A549 (cell line): ENCODE data around the gene ATP8B4. TPM values are rescaled to one million over a fixed set of nuclear protein-coding genes. Genes with fewer than 3 reads are reported as not detected.

ENCODE experiments used
- ATAC-seq, 2 experiments: fragments of 200-7000 bp in 1 of 2; fragments of >200 bp in 1 of 2; cut with Nextera tagmentation in 1 of 2; cut with Tn5 transposase in 1 of 2; 3 replicates each; pipeline versions ENCODE4 v1.8.0 to v1.9.1; 2018 to 2020; ENCODE audit warnings: mild to moderate bottlenecking in 1 of 2, moderate library complexity in 1 of 2
- CTCF ChIA-PET: fragments of 300-600 bp; sonication (Branson Sonifier 250); formaldehyde crosslinking; extraction: SDS; loops from one replicate; lab custom pipeline; 2021; ENCODE audit warnings: antibody characterized with exemption, inconsistent platforms; lab: Yijun Ruan, JAX
- POLR2A ChIA-PET: fragments of 350-600 bp; formaldehyde crosslinking; extraction: SDS; loops from one replicate; lab custom pipeline; 2021; ENCODE audit warnings: antibody characterized with exemption, inconsistent platforms; lab: Yijun Ruan, JAX
- DNase-seq, 2 experiments: peaks; one replicate each; pipeline versions ENCODE4 v3.0.0 to v3.0.0-alpha.2; 2011 to 2016; ENCODE audit warnings: low read depth in 1 of 2, low spot score in 1 of 2
- FAIRE-seq: peaks from 2 replicates; lab custom pipeline; 2011; peaks lifted over from hg19 to GRCh38; lab: Jason Lieb, UNC
- H3K27ac ChIP-seq, 2 experiments: fragments of >200 bp; sonication (Bioruptor Twin); formaldehyde crosslinking; 3 replicates each; pipeline ENCODE4 v1.5.1; 2016 to 2017
- H3K4me1 ChIP-seq: fragments of >200 bp; sonication (Bioruptor Twin); formaldehyde crosslinking; 3 replicates; pipeline ENCODE4 v1.6.1; 2016
- H3K4me2 ChIP-seq: fragments of >200 bp; sonication (Bioruptor Twin); formaldehyde crosslinking; 3 replicates; pipeline ENCODE4 v1.6.1; 2016
- H3K4me3 ChIP-seq: fragments of >200 bp; sonication (Bioruptor Twin); formaldehyde crosslinking; 3 replicates; pipeline ENCODE4 v1.5.1; 2016
- H3K9me3 ChIP-seq: fragments of >200 bp; sonication (Bioruptor Twin); formaldehyde crosslinking; 3 replicates; pipeline ENCODE4 v1.6.1; 2016
- ATOH8 ChIP-seq: fragments of 250-450 bp; sonication (Bioruptor Pico); IDR thresholded peaks from 2 replicates; pipeline ENCODE4 v1.5.0; 2020; ENCODE audit warnings: low read depth, mild to moderate bottlenecking, moderate library complexity
- CEBPB ChIP-seq, 2 experiments: fragments of >200 bp in 1 of 2; sonication (Bioruptor Twin) in 1 of 2; formaldehyde crosslinking in 1 of 2; IDR thresholded peaks; 2 replicates each; pipeline ENCODE4 v1.6.1; 2012 to 2016
- CHD4 ChIP-seq: fragments of 200-600 bp; sonication (generic); IDR thresholded peaks from 2 replicates; pipeline ENCODE4 v1.6.1; 2016; ENCODE audit warnings: antibody characterized with exemption, mild to moderate bottlenecking, borderline replicate concordance
- EHF ChIP-seq: fragments of 250-450 bp; sonication (Bioruptor Pico); IDR thresholded peaks from 2 replicates; pipeline ENCODE4 v1.5.0; 2020; ENCODE audit warnings: mild to moderate bottlenecking
- EP300 ChIP-seq, 2 experiments: fragments of >200 bp; sonication (Bioruptor Twin); formaldehyde crosslinking; IDR thresholded peaks; 2 replicates in 1 of 2; 3 replicates in 1 of 2; pipeline ENCODE4 v1.6.1; 2016 to 2017
- ESRRA ChIP-seq: fragments of 150-350 bp; IDR thresholded peaks from 2 replicates; pipeline ENCODE4 v1.6.1; 2014; ENCODE audit warnings: mild to moderate bottlenecking, low read length, borderline replicate concordance
- HDAC2 ChIP-seq: fragments of 200-600 bp; sonication (generic); IDR thresholded peaks from 2 replicates; pipeline ENCODE4 v1.6.1; 2016
- JUN ChIP-seq, 2 experiments: fragments of >200 bp; sonication (Bioruptor Twin); formaldehyde crosslinking; IDR thresholded peaks; 2 replicates in 1 of 2; 3 replicates in 1 of 2; pipeline ENCODE4 v1.6.1; 2016 to 2017
- MAFK ChIP-seq: fragments of 450-650 bp; IDR thresholded peaks from 2 replicates; pipeline ENCODE4 v1.6.1; 2014; ENCODE audit not compliant: partially characterized antibody
- NR3C1 ChIP-seq: fragments of >200 bp; sonication (Bioruptor Twin); formaldehyde crosslinking; IDR thresholded peaks from 3 replicates; pipeline ENCODE4 v1.6.1; 2017
- PBX3 ChIP-seq: IDR thresholded peaks from 2 replicates; pipeline ENCODE4 v1.6.1; 2012
- PHF8 ChIP-seq: fragments of 200-600 bp; sonication (generic); IDR thresholded peaks from 2 replicates; pipeline ENCODE4 v1.6.1; 2016; ENCODE audit warnings: low read depth, mild to moderate bottlenecking, antibody characterized with exemption, moderate library complexity, borderline replicate concordance
- POLR2AphosphoS2 ChIP-seq: conservative IDR thresholded peaks from 2 replicates; pipeline ENCODE4 v1.6.1; 2012; ENCODE audit warnings: low read length, improper control_type of control experiment, inconsistent platforms
- RCOR1 ChIP-seq: fragments of 150-350 bp; IDR thresholded peaks from 2 replicates; pipeline ENCODE4 v1.6.1; 2014; ENCODE audit warnings: antibody characterized with exemption, low read length, low read depth
- ZSCAN20 ChIP-seq: fragments of 250-450 bp; sonication (Bioruptor Pico); IDR thresholded peaks from 2 replicates; pipeline ENCODE4 v1.8.0; 2022; ENCODE audit warnings: mild to moderate bottlenecking, moderate library complexity
- WGBS: methylation state at CpG from one replicate; pipeline ENCODE4 v1.1.6; 2017; ENCODE audit errors: missing lambda C conversion rate; 5-methylcytosine and 5-hydroxymethylcytosine counted together
- polyA plus RNA-seq, 4 experiments: library from polyadenylated mRNA; depleted of rRNA in 3 of 4; stranded (reverse); fragments of >200 nt; fragmentation: RNase III in 1 of 4; extraction: RNeasy Plus Mini Kit Qiagen cat#74134 plus additional on column Dnase treatment in 1 of 4; gene quantifications; 2 replicates in 3 of 4; 3 replicates in 1 of 4; pipeline ENCODE4 v1.2.3, GENCODE V29; 2011 to 2017
- TF ChIP-seq, protein P1 (sequence below): fragments of 250-450 bp; sonication (Bioruptor Pico); IDR thresholded peaks from 2 replicates; pipeline ENCODE4 v1.5.0; 2021; ENCODE audit warnings: mild to moderate bottlenecking, moderate library complexity, borderline replicate concordance
- TF ChIP-seq, protein P2 (sequence below): fragments of 200-600 bp; sonication (generic); IDR thresholded peaks from 2 replicates; pipeline ENCODE4 v1.6.1; 2016; ENCODE audit warnings: antibody characterized with exemption, mild to moderate bottlenecking, moderate library complexity
- TF ChIP-seq, protein P3 (sequence below): fragments of >200 bp; sonication (Bioruptor Twin); formaldehyde crosslinking; IDR thresholded peaks from 3 replicates; pipeline ENCODE4 v1.5.1; 2016

ATP8B4 gene
- polyA plus RNA-seq, 2 of the 4 experiments (the other 2 are of a cell fraction): 0.88 to 1.7 TPM

DNA sequence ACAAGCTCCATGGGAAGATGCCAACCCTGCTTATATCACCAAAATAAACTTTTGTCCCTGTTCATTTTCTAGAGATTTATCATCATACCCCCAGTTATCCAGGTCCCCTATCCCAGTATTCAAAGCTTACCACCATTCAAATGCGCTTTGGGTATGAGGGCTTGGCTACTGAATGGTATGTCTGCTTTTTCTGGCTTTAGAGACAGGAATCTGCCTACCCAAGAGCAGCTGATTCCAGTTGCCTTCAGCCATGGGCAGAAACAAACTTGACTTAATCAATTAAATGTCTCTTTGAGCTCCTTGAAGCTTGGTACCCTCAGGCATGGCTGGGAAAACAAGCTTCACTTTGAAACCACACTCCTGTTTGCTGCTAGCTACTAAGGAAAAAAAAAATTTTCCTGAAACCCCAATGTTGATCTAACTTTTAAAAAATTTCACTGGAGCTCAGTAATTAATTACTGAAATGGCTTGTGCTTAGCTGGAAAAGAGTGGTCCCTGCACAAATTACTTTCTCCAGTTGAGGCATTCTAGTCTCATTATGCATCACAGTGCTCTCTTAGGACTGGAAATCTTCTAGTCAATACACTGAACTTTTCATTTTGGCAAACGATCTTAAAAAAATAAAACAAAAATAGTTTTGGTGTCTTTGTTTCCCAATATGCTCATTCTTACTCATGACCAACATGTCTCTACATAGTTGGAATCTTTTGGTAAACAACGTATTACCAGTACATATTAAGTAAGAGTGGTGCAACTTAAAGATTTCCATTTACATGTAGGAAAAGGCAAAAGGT is 255.4 kb downstream of the ATP8B4 start:
- Histone ChIP-seq H3K4me2 (no peak overlapping the region), H3K9me3 (no peaks in the 10 kb centered on the region), H3K27ac (peak overlapping the region; percentile 32 to 89; a peak in 5 of 6 replicates), H3K4me1 (peaks cover 40% of the 10 kb centered on the region), H3K4me3 (no peak overlapping the region)
- POLR2A ChIA-PET: no interaction called here
- TF ChIP-seq ZSCAN20 (no peak), JUN (IDR thresholded peaks at IDR 0.05) (no peak), ATOH8 (CRISPR knock-in tag) (no peak), NR3C1 (no peak), RCOR1 (no peak), MAFK (no peak), ESRRA (no peak)
- TF ChIP-seq, protein P1, sequence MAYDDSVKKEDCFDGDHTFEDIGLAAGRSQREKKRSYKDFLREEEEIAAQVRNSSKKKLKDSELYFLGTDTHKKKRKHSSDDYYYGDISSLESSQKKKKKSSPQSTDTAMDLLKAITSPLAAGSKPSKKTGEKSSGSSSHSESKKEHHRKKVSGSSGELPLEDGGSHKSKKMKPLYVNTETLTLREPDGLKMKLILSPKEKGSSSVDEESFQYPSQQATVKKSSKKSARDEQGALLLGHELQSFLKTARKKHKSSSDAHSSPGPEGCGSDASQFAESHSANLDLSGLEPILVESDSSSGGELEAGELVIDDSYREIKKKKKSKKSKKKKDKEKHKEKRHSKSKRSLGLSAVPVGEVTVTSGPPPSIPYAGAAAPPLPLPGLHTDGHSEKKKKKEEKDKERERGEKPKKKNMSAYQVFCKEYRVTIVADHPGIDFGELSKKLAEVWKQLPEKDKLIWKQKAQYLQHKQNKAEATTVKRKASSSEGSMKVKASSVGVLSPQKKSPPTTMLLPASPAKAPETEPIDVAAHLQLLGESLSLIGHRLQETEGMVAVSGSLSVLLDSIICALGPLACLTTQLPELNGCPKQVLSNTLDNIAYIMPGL (CRISPR knock-in tag): no peak
- TF ChIP-seq, protein P2, sequence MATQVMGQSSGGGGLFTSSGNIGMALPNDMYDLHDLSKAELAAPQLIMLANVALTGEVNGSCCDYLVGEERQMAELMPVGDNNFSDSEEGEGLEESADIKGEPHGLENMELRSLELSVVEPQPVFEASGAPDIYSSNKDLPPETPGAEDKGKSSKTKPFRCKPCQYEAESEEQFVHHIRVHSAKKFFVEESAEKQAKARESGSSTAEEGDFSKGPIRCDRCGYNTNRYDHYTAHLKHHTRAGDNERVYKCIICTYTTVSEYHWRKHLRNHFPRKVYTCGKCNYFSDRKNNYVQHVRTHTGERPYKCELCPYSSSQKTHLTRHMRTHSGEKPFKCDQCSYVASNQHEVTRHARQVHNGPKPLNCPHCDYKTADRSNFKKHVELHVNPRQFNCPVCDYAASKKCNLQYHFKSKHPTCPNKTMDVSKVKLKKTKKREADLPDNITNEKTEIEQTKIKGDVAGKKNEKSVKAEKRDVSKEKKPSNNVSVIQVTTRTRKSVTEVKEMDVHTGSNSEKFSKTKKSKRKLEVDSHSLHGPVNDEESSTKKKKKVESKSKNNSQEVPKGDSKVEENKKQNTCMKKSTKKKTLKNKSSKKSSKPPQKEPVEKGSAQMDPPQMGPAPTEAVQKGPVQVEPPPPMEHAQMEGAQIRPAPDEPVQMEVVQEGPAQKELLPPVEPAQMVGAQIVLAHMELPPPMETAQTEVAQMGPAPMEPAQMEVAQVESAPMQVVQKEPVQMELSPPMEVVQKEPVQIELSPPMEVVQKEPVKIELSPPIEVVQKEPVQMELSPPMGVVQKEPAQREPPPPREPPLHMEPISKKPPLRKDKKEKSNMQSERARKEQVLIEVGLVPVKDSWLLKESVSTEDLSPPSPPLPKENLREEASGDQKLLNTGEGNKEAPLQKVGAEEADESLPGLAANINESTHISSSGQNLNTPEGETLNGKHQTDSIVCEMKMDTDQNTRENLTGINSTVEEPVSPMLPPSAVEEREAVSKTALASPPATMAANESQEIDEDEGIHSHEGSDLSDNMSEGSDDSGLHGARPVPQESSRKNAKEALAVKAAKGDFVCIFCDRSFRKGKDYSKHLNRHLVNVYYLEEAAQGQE: no peak
- CTCF ChIA-PET: interaction anchor here (0.8 to 1.0 kb wide), 4 partner anchors 10 to 224 kb away, joined by 3 read pairs; no protein-coding TSS in a partner anchor
- DNase-seq: no peak
- 62% methylated on average over 3 of the region's 3 CpGs for WGBS
- FAIRE-seq: peak; percentile 68
- ATAC-seq: no peak

- H3K27ac ChIP-seq: peak overlapping the region; percentile 88 to 89; a peak in 5 of 6 replicates
- no peaks in the 10 kb centered on the region for H3K9me3 ChIP-seq
- ChIA-PET POLR2A (no interaction called here), CTCF (interaction anchor here (0.7 to 2.1 kb wide), 2 partner anchors 20 to 33 kb away, joined by 4 to 9 read pairs; no protein-coding TSS in a partner anchor)
- 83% methylated on average over 8 of the region's 8 CpGs for WGBS
- TF ChIP-seq ESRRA (no peak), ZSCAN20 (no peak), CEBPB (IDR thresholded peaks at IDR 0.05) (no peak), RCOR1 (no peak), EP300 (IDR thresholded peaks at IDR 0.05) (no peak), CHD4 (no peak), PHF8 (no peak), EHF (CRISPR knock-in tag) (no peak), POLR2AphosphoS2 (no peak), PBX3 (no peak), MAFK (no peak), HDAC2 (no peak)
- TF ChIP-seq, protein P2: no peak
- TF ChIP-seq, protein P3, sequence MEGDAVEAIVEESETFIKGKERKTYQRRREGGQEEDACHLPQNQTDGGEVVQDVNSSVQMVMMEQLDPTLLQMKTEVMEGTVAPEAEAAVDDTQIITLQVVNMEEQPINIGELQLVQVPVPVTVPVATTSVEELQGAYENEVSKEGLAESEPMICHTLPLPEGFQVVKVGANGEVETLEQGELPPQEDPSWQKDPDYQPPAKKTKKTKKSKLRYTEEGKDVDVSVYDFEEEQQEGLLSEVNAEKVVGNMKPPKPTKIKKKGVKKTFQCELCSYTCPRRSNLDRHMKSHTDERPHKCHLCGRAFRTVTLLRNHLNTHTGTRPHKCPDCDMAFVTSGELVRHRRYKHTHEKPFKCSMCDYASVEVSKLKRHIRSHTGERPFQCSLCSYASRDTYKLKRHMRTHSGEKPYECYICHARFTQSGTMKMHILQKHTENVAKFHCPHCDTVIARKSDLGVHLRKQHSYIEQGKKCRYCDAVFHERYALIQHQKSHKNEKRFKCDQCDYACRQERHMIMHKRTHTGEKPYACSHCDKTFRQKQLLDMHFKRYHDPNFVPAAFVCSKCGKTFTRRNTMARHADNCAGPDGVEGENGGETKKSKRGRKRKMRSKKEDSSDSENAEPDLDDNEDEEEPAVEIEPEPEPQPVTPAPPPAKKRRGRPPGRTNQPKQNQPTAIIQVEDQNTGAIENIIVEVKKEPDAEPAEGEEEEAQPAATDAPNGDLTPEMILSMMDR: no peak
- H3K4me2 ChIP-seq: no peak overlapping the region
- FAIRE-seq (no peak), ATAC-seq (no peak), DNase-seq (no peak)
- H3K4me1 ChIP-seq: peaks cover 49% of the 10 kb centered on the region
- H3K4me3 ChIP-seq: no peak overlapping the region
These were observed 258.9 kb downstream of the ATP8B4 start for GRCh38 chr15:49860101-49860500.
